HG03469 (cell line): ENCODE data around the gene NRM.
"Not testable (repeated sequence)": the region's sequence is repeated elsewhere in the genome, so short reads cannot be mapped to it uniquely, and the experiment has no call there.

ENCODE experiments used
- ATAC-seq: cut with Tn5 transposase; IDR thresholded peaks from one replicate; pipeline ENCODE4 v1.9.1; 2021; ENCODE audit warnings: mild to moderate bottlenecking, moderate library complexity, moderate number of reproducible peaks; ENCODE audit not compliant: unreplicated experiment

NRM gene, protein sequence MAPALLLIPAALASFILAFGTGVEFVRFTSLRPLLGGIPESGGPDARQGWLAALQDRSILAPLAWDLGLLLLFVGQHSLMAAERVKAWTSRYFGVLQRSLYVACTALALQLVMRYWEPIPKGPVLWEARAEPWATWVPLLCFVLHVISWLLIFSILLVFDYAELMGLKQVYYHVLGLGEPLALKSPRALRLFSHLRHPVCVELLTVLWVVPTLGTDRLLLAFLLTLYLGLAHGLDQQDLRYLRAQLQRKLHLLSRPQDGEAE

DNA sequence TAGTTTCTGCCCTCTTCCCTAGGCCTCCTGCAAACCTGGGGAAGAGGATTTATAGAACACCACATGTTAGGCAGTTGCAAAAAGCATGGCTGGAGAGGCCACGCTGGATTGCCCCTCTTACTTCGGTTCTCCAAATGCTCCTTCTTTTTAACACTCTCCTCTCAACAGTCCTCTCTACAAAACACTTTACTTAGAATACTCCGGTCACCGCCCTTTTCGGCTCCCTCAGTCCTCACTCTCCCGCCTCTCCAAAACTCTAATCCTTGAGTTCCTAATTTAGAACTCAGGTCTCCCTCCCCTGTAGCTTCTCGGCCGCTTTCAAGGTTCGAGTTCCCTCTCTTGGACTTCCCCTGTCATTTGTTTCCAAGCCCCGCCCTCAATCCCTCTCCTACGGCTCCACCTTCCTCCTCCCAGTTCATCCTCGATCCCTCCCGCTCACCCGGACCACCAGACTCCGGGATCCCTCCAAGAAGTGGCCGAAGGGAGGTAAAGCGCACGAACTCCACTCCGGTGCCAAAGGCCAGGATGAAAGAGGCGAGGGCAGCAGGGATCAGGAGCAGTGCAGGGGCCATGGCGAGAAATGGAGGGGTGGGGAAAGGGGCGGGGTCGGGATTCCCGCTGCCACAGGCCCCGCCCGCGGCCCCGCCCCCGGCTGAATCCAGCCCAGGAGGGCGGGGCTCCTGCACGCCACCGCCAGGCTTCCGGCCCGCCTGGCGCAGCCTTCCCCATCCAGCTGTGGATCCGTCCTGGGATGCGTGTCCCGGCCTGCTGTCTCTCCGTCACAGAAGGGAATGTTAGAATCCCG, at the start of gene NRM:
Gene NRM (minus strand): TSS at position 582 of the 805 bp plus-strand sequence. CDS start 10 bp downstream, at position 572.
- no peak for ATAC-seq

DNA sequence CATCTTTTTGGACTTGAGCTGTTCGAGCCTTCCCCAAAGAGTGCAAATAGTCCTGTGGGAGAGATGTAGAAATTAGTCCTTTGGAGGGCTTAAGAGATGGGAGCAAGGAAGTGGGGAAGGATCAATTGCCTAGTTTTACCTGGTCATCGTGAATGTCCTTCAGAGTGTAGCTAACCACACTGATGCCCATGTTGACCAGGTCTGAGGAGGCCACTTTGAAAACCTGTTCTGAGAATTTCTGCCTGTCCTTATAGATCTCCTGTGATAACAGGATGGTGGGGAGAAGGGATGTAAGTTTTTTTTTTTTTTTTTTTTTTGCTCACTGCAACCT, 49.7 kb upstream of the NRM start:
- no peak for ATAC-seq

DNA sequence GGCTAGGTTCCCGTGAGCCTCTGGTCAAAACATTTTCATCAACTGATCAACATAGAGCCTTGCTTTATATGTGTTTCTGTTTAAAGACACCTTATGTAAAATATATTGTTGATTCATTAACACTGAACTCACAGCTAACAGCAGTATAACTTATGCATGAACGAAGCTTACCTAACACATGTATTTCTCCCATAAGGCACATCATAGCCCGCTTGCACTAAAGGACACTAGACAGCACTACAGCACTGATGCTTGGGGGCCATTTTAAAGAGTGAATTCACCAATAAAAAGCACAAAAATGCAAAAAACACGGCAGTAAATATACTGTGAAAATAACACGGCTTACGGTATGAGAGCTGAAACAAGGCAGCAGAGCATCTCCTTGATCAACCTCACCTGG, 47.7 kb upstream of the NRM start:
- ATAC-seq = no peak

DNA sequence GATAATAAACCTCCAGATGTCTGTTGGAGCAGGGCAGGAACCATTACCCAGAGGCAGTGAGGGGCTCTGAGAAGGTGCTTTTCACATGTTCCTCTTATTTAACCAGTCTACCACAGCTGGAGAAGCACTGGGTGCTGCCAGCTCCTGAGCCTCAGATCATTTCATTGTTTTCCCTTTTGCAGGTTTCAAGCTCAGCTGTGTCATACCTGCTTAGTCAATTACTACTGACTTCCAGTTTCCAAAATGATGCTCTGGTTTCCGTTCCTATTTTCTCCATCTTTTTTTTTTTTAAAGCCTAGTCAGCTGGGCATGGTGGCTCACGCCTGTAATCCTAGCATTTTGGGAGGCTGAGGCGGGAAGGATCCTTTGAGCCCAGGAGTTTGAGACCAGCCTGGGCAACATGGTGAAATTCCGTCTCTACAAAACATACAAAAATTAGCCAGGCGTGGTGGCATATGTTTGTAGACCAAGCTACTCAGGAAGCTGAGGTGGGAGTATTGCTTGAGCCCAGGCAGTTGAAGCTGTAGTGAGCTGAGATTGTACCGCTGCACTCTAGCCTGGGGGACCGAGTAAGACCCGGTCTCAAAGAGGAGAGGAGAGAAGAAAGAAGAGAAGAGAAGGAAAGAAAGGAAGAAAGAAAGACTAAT, 45.0 kb upstream of the NRM start:
- no peak for ATAC-seq

DNA sequence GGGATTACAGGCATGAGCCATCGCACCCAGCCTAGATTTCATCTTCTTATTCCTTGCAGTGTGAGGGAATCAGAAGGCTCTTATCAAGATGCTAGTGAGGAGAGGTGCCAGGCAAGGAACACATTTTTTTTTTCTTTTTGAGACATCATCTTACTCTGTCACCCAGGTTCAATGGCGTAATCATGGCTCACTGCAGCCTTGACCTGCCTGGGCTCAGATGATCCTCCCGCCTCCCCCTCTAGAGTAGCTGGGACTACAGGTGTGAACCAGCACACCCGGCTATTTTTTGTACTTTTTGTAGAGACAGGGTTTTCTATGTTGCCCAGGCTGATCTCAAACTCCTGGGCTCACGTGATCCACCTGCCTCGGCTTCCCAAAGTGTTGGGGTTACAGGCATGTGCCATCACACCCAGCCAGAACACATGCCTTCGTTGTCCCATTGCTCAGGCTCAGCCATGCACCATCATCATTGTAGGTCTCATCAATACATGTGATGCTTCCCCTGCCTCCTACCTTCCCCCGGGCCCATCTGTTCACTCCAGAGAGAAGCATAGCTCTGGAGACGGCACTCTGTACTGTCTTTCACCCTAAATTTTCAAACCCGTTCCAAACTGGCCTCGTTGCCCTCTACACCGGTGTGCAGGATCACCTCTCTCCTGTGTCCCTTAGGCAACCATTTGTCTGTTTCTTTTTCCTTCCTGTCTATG, 41.6 kb upstream of the NRM start:
- no peak for ATAC-seq

DNA sequence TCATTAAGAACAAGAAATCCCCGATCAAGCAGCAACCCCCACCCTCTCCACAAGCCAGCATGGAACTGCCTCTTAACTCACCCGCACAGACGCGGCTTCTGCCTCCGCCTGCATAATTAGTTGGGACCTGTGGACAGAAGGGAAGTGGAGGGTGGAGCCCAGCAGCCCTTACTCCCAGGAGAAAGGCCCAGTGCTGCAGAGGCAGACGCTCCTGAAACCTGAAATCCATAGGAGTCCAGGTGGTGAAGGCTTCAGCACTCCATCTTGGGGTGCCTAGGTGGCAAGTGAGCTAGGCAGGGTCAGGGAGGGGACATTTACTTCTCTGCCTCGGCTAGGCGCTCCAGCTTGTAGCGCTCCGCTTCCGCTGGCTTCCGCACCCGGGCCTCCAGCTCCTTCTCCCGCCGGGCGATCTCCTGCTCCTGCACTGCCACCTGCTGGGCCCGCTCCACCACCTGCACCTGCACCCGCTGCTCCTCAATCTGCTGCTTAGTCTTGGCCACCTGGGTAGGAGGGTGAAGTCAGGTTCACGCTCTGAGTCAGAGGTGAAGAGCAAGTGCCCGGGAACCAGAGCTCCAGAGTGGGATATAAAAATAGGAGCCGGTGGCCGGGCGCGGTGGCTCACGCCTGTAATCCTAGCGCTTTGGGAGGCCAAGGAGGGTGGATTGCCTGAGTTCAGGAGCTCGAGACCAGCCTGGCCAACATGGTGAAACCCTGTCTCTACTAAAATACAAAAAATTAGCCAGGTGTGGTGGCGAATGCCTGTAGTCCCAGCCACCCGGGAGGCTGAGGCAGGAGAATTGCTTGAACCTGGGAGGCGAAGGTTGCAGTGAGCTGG, 40.0 kb upstream of the NRM start:
- no peak for ATAC-seq

DNA sequence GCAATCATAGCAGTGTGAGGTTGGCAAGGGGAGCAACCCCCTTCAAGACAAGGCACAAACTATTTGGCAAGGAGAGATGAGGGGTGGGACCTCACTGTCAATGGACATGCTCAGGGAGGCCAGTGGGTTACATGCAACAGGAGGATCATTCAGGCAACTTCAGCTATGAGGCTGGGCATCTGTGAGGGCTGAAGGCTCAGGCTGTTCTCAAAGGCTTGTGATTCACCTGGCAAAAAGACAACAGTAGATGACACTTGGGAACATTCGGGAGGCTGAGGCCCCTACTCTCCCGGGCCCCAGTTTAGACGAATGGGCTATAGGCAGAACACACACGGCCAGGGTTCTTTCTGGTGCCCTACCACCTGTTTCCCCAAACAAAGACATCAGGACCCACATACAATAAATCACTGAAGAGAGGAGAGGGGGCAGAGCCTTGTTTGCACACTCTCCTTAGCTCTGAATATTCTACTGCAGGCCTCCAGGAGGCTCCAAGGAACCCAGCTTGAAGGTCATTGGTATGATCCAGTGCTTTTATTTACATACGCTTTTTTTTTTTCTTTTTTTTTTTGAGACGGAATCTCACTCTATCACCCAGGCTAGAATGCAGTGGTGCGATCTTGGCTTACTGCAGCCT, 37.3 kb upstream of the NRM start:
- no peak for ATAC-seq

DNA sequence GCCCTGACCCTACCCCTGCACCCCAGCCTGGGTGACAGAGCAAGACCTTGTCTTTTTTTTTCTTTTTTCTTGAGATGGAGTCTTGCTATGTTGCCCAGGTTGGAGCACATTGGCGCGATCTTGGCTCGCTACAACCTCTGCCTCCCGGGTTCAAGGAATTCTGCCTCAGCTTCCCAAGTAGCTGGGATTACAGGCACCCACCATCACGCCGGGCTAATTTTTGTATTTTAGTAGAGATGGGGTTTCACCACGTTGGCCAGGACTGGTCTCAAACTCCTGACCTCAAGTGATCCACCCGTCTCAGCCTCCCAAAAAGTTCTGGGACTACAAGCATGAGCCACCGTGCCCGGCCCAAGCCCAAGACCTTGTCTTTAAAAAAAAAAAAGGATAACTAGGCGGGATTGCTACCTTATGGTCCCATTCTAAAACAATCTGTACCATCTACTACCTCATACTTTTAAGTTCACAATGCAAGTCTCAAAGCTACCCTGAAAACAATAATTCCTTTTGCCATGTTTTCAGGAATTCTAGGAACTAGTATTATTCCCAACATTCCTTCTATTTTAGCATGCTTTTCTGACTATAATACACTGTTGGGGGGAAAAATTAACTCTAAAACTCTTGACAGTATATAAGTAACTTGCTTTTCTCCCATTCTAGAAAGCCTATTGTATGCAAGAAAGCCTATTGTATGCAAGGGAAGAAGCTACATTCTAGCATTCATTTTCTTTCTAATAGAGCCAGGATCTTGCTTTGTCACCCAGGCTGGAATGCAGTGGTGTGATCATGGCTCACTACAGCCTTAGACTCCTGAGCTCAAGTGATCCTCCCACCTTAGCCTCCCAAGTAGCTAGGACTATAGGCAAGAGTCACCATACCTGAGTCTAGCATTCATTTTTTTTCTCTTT, 36.0 kb upstream of the NRM start:
- no peak for ATAC-seq

DNA sequence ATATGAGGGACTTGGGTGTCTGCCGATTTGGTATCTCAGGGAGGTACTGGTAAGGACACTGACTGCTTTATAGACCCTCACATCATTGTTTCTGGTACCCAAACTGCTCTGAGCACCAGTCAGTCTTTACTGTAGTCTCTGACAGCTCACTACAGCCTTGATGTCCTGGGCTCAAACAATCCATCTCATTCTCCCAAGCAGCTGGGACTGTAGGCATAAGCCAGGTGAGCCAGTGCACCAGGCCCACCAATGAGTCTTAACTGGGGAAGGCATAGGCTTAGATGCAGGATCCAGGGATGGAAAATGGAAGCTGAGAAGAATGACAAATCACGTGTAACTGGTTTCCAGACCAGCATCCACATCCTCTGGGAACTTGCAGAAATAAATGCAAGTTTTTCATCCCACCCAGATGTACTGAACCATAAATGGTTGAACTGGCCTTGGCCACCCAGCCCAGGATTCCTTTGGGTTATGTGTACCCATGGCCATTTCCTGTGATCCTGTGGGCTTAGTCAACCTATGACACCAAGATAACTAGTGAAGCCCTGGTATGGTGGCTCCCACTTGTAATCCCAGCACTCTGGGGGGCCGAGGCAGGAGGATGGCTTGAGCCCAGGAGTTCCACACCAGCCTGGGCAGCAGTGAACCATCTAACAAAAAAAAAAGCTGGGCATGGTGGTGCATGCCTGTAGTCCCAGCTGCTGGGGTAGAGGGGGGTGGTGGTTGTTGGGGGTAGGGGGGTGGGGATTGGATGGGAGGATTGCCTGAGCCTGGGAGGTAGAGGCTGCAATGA, 35.1 kb upstream of the NRM start:
- ATAC-seq = no peak

DNA sequence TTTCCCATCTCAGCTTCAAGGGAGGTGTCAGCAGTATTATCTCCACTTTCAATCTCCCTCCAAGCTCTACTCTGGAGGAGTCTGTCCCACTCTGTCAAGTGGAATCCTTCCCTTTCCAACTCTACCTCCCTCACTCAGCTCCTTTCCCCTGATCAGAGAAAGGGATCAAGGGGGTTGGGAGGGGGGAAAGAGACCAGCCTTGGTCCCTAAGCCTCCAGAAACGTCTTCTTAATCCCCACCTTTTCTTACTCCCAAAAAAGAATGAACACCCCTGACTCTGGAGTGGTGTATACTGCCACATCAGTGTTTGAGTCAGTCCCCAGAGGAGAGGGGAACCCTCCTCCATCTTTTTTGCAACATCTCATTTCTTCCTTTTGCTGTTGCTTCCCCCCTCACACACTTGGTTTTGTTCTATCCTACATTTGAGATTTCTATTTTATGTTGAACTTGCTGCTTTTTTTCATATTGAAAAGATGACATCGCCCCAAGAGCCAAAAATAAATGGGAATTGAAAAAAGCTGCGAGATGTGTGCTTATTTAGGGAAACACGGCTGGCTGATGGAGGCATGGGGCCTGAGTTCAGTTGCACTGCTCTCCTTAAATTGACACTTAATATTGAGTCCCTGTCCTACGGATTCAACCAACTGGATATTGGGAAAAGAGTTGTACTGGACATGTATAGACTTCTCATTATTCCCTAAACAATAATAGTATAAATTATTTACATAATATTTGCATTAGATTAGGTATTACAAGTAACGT, 34.3 kb upstream of the NRM start:
- no peak for ATAC-seq

DNA sequence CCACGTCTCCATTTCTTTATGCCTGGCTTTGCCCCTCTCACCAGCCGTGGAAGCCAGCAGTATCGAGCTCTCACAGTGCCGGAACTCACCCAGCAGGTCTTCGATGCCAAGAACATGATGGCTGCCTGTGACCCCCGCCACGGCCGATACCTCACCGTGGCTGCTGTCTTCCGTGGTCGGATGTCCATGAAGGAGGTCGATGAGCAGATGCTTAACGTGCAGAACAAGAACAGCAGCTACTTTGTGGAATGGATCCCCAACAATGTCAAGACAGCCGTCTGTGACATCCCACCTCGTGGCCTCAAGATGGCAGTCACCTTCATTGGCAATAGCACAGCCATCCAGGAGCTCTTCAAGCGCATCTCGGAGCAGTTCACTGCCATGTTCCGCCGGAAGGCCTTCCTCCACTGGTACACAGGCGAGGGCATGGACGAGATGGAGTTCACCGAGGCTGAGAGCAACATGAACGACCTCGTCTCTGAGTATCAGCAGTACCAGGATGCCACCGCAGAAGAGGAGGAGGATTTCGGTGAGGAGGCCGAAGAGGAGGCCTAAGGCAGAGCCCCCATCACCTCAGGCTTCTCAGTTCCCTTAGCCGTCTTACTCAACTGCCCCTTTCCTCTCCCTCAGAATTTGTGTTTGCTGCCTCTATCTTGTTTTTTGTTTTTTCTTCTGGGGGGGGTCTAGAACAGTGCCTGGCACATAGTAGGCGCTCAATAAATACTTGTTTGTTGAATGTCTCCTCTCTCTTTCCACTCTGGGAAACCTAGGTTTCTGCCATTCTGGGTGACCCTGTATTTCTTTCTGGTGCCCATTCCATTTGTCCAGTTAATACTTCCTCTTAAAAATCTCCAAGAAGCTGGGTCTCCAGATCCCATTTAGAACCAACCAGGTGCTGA, 33.3 kb upstream of the NRM start:
- not testable (repeated sequence) for ATAC-seq

DNA sequence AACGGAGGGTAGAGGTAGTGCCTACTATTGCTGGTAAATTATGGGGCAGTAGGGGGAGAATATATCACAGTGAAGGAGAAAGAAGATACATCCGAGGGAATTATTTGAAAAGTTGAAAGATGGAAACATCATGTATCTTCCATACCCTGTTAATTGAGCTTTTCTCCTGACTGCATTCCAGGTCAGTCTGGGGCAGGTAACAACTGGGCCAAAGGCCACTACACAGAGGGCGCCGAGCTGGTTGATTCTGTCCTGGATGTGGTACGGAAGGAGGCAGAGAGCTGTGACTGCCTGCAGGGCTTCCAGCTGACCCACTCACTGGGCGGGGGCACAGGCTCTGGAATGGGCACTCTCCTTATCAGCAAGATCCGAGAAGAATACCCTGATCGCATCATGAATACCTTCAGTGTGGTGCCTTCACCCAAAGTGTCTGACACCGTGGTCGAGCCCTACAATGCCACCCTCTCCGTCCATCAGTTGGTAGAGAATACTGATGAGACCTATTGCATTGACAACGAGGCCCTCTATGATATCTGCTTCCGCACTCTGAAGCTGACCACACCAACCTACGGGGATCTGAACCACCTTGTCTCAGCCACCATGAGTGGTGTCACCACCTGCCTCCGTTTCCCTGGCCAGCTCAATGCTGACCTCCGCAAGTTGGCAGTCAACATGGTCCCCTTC, 32.5 kb upstream of the NRM start:
- not testable (repeated sequence) for ATAC-seq

DNA sequence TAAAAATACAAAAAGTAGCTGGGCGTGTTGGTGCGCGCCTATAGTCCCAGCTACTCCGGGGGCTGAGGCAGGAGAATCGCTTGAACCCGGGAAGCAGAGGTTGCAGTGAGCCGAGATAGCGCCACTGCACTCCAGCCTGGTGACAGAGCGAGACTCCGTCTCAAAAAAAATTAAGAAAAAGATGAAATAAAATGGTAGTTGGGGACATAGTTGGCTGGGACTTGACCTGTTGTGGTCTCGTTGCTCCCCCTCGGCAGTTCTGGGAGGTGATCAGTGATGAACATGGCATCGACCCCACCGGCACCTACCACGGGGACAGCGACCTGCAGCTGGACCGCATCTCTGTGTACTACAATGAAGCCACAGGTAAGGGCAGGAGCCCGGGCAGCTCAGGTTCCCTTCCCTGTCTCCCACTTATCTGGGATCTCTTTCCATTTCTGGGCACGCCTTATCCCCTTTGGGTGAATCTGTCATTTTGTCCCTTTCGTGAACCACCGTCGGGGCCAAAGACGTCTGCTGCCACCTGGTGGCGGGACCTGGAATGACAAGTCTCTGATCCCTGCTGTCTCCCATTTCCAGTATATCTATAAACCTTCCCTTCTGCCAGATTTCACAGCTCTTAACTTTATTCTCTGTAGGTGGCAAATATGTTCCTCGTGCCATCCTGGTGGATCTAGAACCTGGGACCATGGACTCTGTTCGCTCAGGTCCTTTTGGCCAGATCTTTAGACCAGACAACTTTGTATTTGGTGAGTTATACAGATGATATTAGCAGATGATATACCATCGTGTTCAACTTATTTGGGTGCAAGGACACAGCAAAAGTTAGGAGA, 31.7 kb upstream of the NRM start:
- ATAC-seq = no peak

DNA sequence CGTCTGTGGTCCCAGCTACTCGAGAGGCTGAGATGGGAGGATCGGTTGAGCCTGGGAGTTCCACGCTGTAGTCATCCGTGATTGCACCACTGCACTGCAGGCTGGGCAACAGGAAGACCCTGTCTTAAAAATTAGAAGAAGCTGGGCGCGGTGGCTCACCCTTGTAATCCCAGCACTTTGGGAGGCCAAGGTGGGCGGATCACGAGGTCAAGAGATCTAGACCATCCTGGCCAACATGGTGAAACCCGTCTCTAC, 31.2 kb upstream of the NRM start:
- not testable (repeated sequence) for ATAC-seq
